K562 (cell line): ENCODE measurements around the gene AMMECR1L. TPM values are rescaled to one million over a fixed set of nuclear protein-coding genes. Genes with fewer than 3 reads are reported as not detected.

Experiments used
- polyA plus RNA-seq, 8 experiments: library from polyadenylated mRNA; depleted of rRNA in 4 of 8; stranded (reverse) in 5 of 8; unstranded in 3 of 8; fragments of >200 nt; fragmentation: Nextera tagmentation in 2 of 8; fragmentation: Illumina TruSeq in 1 of 8; extraction: Ambion mirVana in 2 of 8; extraction: Trizol in 1 of 8; gene quantifications; 2 replicates each; pipeline versions ENCODE4 v1.2.1 to v1.2.3, GENCODE V29; 2011 to 2014; ENCODE audit warnings: inconsistent platforms in 1 of 8, missing spikeins in 1 of 8
- small RNA-seq: library from RNA; depleted of rRNA; stranded (forward); fragments of <200 nt; gene quantifications from one replicate; pipeline ENCODE3, GENCODE V24; 2014
- total RNA-seq, 7 experiments: library from RNA; depleted of rRNA in 6 of 7; stranded (reverse); fragments of >200 nt in 6 of 7; fragmentation: Illumina TruSeq in 2 of 7; extraction: Trizol in 2 of 7; gene quantifications; 2 replicates each; pipeline versions ENCODE4 v1.2.1 to v1.2.3, GENCODE V29; 2011 to 2021; ENCODE audit warnings: low replicate concordance in 1 of 7

Gene AMMECR1L
- total and polyA plus RNA-seq, 9 of the 15 experiments (the other 6 are each of a cell fraction or from before 2014, with no cell fraction given), result 3.7 to 15.3 (median 9.1) TPM

Small RNAs within 50 kb of the gene (small RNA-seq; reads per million reads assigned to genes)
- gene AC012306.1, result not detected
- not detected for gene RF00017
- gene RF00019, result not detected
- gene RNU6-395P, result not detected

Other genes with a start within 250 kb of the AMMECR1L start
- gene GPR17, start 239.8 kb downstream of the AMMECR1L start, total RNA-seq (2014; rRNA removed), result not detected in 2 replicates
- not detected in 2 replicates for gene GPR17, start 239.8 kb downstream of the AMMECR1L start, total RNA-seq (2014; rRNA removed; fragmentation: Illumina TruSeq; extraction: Trizol)
- gene GPR17, start 239.8 kb downstream of the AMMECR1L start, total RNA-seq (2015; rRNA removed; fragmentation: Illumina TruSeq; extraction: Trizol), result not detected in 2 replicates
- gene GPR17, start 239.8 kb downstream of the AMMECR1L start, total RNA-seq (2021), result not detected in 2 replicates
- not detected in 2 replicates for gene GPR17, start 239.8 kb downstream of the AMMECR1L start, polyA plus RNA-seq (2011; rRNA removed)
- gene GPR17, start 239.8 kb downstream of the AMMECR1L start, polyA plus RNA-seq (2014; fragmentation: Illumina TruSeq; extraction: Trizol), result not detected in 2 replicates
- gene GPR17, start 239.8 kb downstream of the AMMECR1L start, polyA plus RNA-seq (2014; fragmentation: Nextera tagmentation; extraction: Ambion mirVana), result not detected
- not detected in 2 replicates for gene GPR17, start 239.8 kb downstream of the AMMECR1L start, polyA plus RNA-seq (2014; rRNA removed)
- not detected in 2 replicates for gene LIMS2, start 210.4 kb downstream of the AMMECR1L start, total RNA-seq (2014; rRNA removed)
- not detected in 2 replicates for gene LIMS2, start 210.4 kb downstream of the AMMECR1L start, total RNA-seq (2014; rRNA removed; fragmentation: Illumina TruSeq; extraction: Trizol)
- not detected in 2 replicates for gene LIMS2, start 210.4 kb downstream of the AMMECR1L start, total RNA-seq (2015; rRNA removed; fragmentation: Illumina TruSeq; extraction: Trizol)
- 0.11 and 0.22 TPM in 2 replicates for gene LIMS2, start 210.4 kb downstream of the AMMECR1L start, total RNA-seq (2021)
- 0.04 TPM in 1 of 2 replicates, not detected in the other for gene LIMS2, start 210.4 kb downstream of the AMMECR1L start, polyA plus RNA-seq (2011; rRNA removed)
- gene LIMS2, start 210.4 kb downstream of the AMMECR1L start, polyA plus RNA-seq (2014; fragmentation: Illumina TruSeq; extraction: Trizol), result not detected in 2 replicates
- not detected for gene LIMS2, start 210.4 kb downstream of the AMMECR1L start, polyA plus RNA-seq (2014; fragmentation: Nextera tagmentation; extraction: Ambion mirVana)
- gene LIMS2, start 210.4 kb downstream of the AMMECR1L start, polyA plus RNA-seq (2014; rRNA removed), result not detected in 2 replicates
- 8.9 and 12.1 TPM in 2 replicates for gene SFT2D3, start 184.5 kb downstream of the AMMECR1L start, total RNA-seq (2014; rRNA removed)
- 7.7 and 9.1 TPM in 2 replicates for gene SFT2D3, start 184.5 kb downstream of the AMMECR1L start, total RNA-seq (2014; rRNA removed; fragmentation: Illumina TruSeq; extraction: Trizol)
- 6.3 and 7.5 TPM in 2 replicates for gene SFT2D3, start 184.5 kb downstream of the AMMECR1L start, total RNA-seq (2015; rRNA removed; fragmentation: Illumina TruSeq; extraction: Trizol)
- gene SFT2D3, start 184.5 kb downstream of the AMMECR1L start, total RNA-seq (2021), result 8.8 and 9.9 TPM in 2 replicates
- 9.1 and 9.2 TPM in 2 replicates for gene SFT2D3, start 184.5 kb downstream of the AMMECR1L start, polyA plus RNA-seq (2011; rRNA removed)
- gene SFT2D3, start 184.5 kb downstream of the AMMECR1L start, polyA plus RNA-seq (2014; fragmentation: Illumina TruSeq; extraction: Trizol), result 7.7 and 8.9 TPM in 2 replicates
- not detected for gene SFT2D3, start 184.5 kb downstream of the AMMECR1L start, polyA plus RNA-seq (2014; fragmentation: Nextera tagmentation; extraction: Ambion mirVana)
- gene SFT2D3, start 184.5 kb downstream of the AMMECR1L start, polyA plus RNA-seq (2014; rRNA removed), result 9.6 and 11.6 TPM in 2 replicates
- 24.2 and 29.2 TPM in 2 replicates for gene WDR33, start 74.8 kb downstream of the AMMECR1L start, total RNA-seq (2014; rRNA removed)
- 39.5 and 46.3 TPM in 2 replicates for gene WDR33, start 74.8 kb downstream of the AMMECR1L start, total RNA-seq (2014; rRNA removed; fragmentation: Illumina TruSeq; extraction: Trizol)
- 34.3 and 36.9 TPM in 2 replicates for gene WDR33, start 74.8 kb downstream of the AMMECR1L start, total RNA-seq (2015; rRNA removed; fragmentation: Illumina TruSeq; extraction: Trizol)
- gene WDR33, start 74.8 kb downstream of the AMMECR1L start, total RNA-seq (2021), result 57.4 and 57.8 TPM in 2 replicates
- 53.6 and 56.8 TPM in 2 replicates for gene WDR33, start 74.8 kb downstream of the AMMECR1L start, polyA plus RNA-seq (2011; rRNA removed)
- gene WDR33, start 74.8 kb downstream of the AMMECR1L start, polyA plus RNA-seq (2014; fragmentation: Illumina TruSeq; extraction: Trizol), result 31.1 and 36.2 TPM in 2 replicates
- gene WDR33, start 74.8 kb downstream of the AMMECR1L start, polyA plus RNA-seq (2014; fragmentation: Nextera tagmentation; extraction: Ambion mirVana), result 10 to 100 TPM; 38.4 to 43.5 TPM
- 25.0 and 26.7 TPM in 2 replicates for gene WDR33, start 74.8 kb downstream of the AMMECR1L start, polyA plus RNA-seq (2014; rRNA removed)
- gene POLR2D, start 27.8 kb downstream of the AMMECR1L start, total RNA-seq (2014; rRNA removed), result 30.7 and 42.8 TPM in 2 replicates
- gene POLR2D, start 27.8 kb downstream of the AMMECR1L start, total RNA-seq (2014; rRNA removed; fragmentation: Illumina TruSeq; extraction: Trizol), result 62.1 and 77.0 TPM in 2 replicates
- gene POLR2D, start 27.8 kb downstream of the AMMECR1L start, total RNA-seq (2015; rRNA removed; fragmentation: Illumina TruSeq; extraction: Trizol), result 46.0 and 49.0 TPM in 2 replicates
- gene POLR2D, start 27.8 kb downstream of the AMMECR1L start, total RNA-seq (2021), result 83.6 and 91.0 TPM in 2 replicates
- 37.5 and 67.8 TPM in 2 replicates for gene POLR2D, start 27.8 kb downstream of the AMMECR1L start, polyA plus RNA-seq (2011; rRNA removed)
- gene POLR2D, start 27.8 kb downstream of the AMMECR1L start, polyA plus RNA-seq (2014; fragmentation: Illumina TruSeq; extraction: Trizol), result 96.3 and 108 TPM in 2 replicates
- gene POLR2D, start 27.8 kb downstream of the AMMECR1L start, polyA plus RNA-seq (2014; fragmentation: Nextera tagmentation; extraction: Ambion mirVana), result 10 to 100 TPM; 47.6 to 49.2 TPM
- gene POLR2D, start 27.8 kb downstream of the AMMECR1L start, polyA plus RNA-seq (2014; rRNA removed), result 44.5 and 51.4 TPM in 2 replicates
- 4.5 and 6.9 TPM in 2 replicates for gene SAP130, start 142.1 kb upstream of the AMMECR1L start, total RNA-seq (2014; rRNA removed)
- 8.2 TPM in 2 replicates for gene SAP130, start 142.1 kb upstream of the AMMECR1L start, total RNA-seq (2014; rRNA removed; fragmentation: Illumina TruSeq; extraction: Trizol)
- 7.4 and 8.9 TPM in 2 replicates for gene SAP130, start 142.1 kb upstream of the AMMECR1L start, total RNA-seq (2015; rRNA removed; fragmentation: Illumina TruSeq; extraction: Trizol)
- 29.5 and 33.4 TPM in 2 replicates for gene SAP130, start 142.1 kb upstream of the AMMECR1L start, total RNA-seq (2021)
- gene SAP130, start 142.1 kb upstream of the AMMECR1L start, polyA plus RNA-seq (2011; rRNA removed), result 6.0 and 20.8 TPM in 2 replicates
- 28.0 and 32.9 TPM in 2 replicates for gene SAP130, start 142.1 kb upstream of the AMMECR1L start, polyA plus RNA-seq (2014; fragmentation: Illumina TruSeq; extraction: Trizol)
- 1 to 10 TPM; 5.8 to 7.3 TPM for gene SAP130, start 142.1 kb upstream of the AMMECR1L start, polyA plus RNA-seq (2014; fragmentation: Nextera tagmentation; extraction: Ambion mirVana)
- 7.9 and 8.0 TPM in 2 replicates for gene SAP130, start 142.1 kb upstream of the AMMECR1L start, polyA plus RNA-seq (2014; rRNA removed)
- 44.5 and 51.7 TPM in 2 replicates for gene UGGT1, start 205.2 kb upstream of the AMMECR1L start, total RNA-seq (2014; rRNA removed)
- 44.5 and 48.5 TPM in 2 replicates for gene UGGT1, start 205.2 kb upstream of the AMMECR1L start, total RNA-seq (2014; rRNA removed; fragmentation: Illumina TruSeq; extraction: Trizol)
- gene UGGT1, start 205.2 kb upstream of the AMMECR1L start, total RNA-seq (2015; rRNA removed; fragmentation: Illumina TruSeq; extraction: Trizol), result 51.0 and 56.4 TPM in 2 replicates
- 43.9 and 45.8 TPM in 2 replicates for gene UGGT1, start 205.2 kb upstream of the AMMECR1L start, total RNA-seq (2021)
- gene UGGT1, start 205.2 kb upstream of the AMMECR1L start, polyA plus RNA-seq (2011; rRNA removed), result 18.8 and 31.0 TPM in 2 replicates
- gene UGGT1, start 205.2 kb upstream of the AMMECR1L start, polyA plus RNA-seq (2014; fragmentation: Illumina TruSeq; extraction: Trizol), result 34.8 and 37.9 TPM in 2 replicates
- 1 to 10 TPM; 5.1 to 7.1 TPM for gene UGGT1, start 205.2 kb upstream of the AMMECR1L start, polyA plus RNA-seq (2014; fragmentation: Nextera tagmentation; extraction: Ambion mirVana)
- 24.4 and 34.1 TPM in 2 replicates for gene UGGT1, start 205.2 kb upstream of the AMMECR1L start, polyA plus RNA-seq (2014; rRNA removed)